OCI-LY3 (cell line): ENCODE results near the gene ANP32B.
"Not testable (repeated sequence)": the region's sequence is repeated elsewhere in the genome, so short reads cannot be mapped to it uniquely, and the experiment has no call there.

Source experiments
- H2AFZ ChIP-seq: fragments of 200-600, 300-600 bp; shearing (Covaris generic); 2 replicates; pipeline ENCODE4 v1.6.0; 2014; ENCODE audit warnings: antibody characterized with exemption, low read depth, low read length
- H3K27ac ChIP-seq: fragments of 200-600, 300-600 bp; sonication (generic); 2 replicates; pipeline ENCODE4 v1.5.1; 2014; ENCODE audit warnings: mild to moderate bottlenecking, low read length, moderate library complexity, mixed read lengths
- H3K27me3 ChIP-seq: fragments of 200-600, 300-600 bp; sonication (generic); 2 replicates; pipeline ENCODE4 v1.6.1; 2014; ENCODE audit warnings: low read depth, low read length, mixed read lengths
- H3K36me3 ChIP-seq: fragments of 200-600, 300-600 bp; sonication (generic); replicated peaks from 2 replicates; pipeline ENCODE3; 2014; ENCODE audit warnings: low read depth, low read length, mixed read lengths
- H3K4me1 ChIP-seq: fragments of 300-600, 200-600 bp; sonication (generic); 2 replicates; pipeline ENCODE4 v1.6.1; 2014; ENCODE audit warnings: low read length, mixed read lengths
- H3K4me2 ChIP-seq: fragments of 200-600, 300-600 bp; sonication (generic); 2 replicates; pipeline ENCODE4 v1.6.1; 2014; ENCODE audit warnings: low read length, mixed read lengths
- H3K4me3 ChIP-seq: fragments of 300-600, 200-600 bp; sonication (generic); 2 replicates; pipeline ENCODE4 v1.5.1; 2014; ENCODE audit warnings: antibody characterized with exemption, mild to moderate bottlenecking, low read length, moderate library complexity
- H3K79me2 ChIP-seq: fragments of 300-600, 200-600 bp; shearing (Covaris generic); 2 replicates; pipeline ENCODE4 v1.6.1; 2014; ENCODE audit warnings: mild to moderate bottlenecking, low read length, mixed read lengths
- H3K9ac ChIP-seq: fragments of 300-600, 200-600 bp; shearing (Covaris generic); 2 replicates; pipeline ENCODE4 v1.6.0; 2014; ENCODE audit warnings: mild to moderate bottlenecking, low read length, moderate library complexity
- H3K9me3 ChIP-seq: fragments of 200-600, 300-600 bp; shearing (Covaris generic); 2 replicates; pipeline ENCODE4 v1.6.1; 2014; ENCODE audit warnings: low read length, mixed read lengths; ENCODE audit not compliant: insufficient read depth
- H4K20me1 ChIP-seq: fragments of 200-600, 300-600 bp; sonication (generic); 2 replicates; pipeline ENCODE4 v1.6.1; 2016; ENCODE audit warnings: low read length, mixed read lengths; ENCODE audit not compliant: insufficient read depth
- EZH2phosphoT487 ChIP-seq: fragments of 200-600 bp; shearing (Covaris generic); IDR thresholded peaks from 2 replicates; pipeline ENCODE4 v1.6.1; 2018; ENCODE audit warnings: antibody characterized with exemption, mixed run types, low read depth
- TF ChIP-seq, protein P1 (sequence below): fragments of 200-600, 300-600 bp; sonication (generic); IDR thresholded peaks from 2 replicates; pipeline ENCODE4 v1.5.1; 2014; ENCODE audit warnings: antibody characterized with exemption, low read length, low read depth

ANP32B gene

DNA sequence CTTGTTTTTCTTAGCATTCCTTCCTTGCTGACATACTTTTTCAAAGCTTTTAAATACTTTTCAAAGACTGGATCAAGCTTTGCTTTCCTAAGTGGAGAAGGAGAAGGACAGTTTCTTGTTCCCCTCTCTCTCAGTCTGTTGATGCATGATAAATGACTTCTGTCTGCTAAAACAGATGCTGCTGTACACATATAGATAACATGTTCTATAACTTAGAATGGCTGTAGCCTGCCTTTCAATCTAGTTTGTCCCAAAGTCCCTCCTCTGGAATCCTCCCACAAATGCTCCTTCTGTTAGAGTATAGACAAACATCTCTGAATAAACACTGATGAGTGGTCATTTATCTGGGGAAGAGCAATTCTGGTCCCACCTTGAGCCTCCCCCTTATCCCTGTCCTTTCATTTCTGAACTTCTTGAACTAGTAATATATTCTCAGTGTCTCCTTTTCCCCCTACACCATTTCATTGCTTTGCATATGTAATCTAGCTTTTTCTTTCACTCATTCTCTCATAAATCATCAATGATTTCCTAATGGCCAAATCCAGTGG lies 39.8 kb upstream of the ANP32B start:
- Histone ChIP-seq H3K27me3 (peaks cover 29% of the 10 kb centered on the region), H3K4me1 (no peaks in the 10 kb centered on the region), H3K4me3 (no peak overlapping the region), H3K9ac (no peak overlapping the region), H3K27ac (no peak overlapping the region), H3K79me2 (no peaks in the 10 kb centered on the region), H2AFZ (no peak overlapping the region), H3K4me2 (no peak overlapping the region), H4K20me1 (no peaks in the 10 kb centered on the region), H3K9me3 (no peaks in the 10 kb centered on the region), H3K36me3 (no peaks in the 10 kb centered on the region)
- no peak for TF ChIP-seq EZH2phosphoT487
- TF ChIP-seq, protein P1, sequence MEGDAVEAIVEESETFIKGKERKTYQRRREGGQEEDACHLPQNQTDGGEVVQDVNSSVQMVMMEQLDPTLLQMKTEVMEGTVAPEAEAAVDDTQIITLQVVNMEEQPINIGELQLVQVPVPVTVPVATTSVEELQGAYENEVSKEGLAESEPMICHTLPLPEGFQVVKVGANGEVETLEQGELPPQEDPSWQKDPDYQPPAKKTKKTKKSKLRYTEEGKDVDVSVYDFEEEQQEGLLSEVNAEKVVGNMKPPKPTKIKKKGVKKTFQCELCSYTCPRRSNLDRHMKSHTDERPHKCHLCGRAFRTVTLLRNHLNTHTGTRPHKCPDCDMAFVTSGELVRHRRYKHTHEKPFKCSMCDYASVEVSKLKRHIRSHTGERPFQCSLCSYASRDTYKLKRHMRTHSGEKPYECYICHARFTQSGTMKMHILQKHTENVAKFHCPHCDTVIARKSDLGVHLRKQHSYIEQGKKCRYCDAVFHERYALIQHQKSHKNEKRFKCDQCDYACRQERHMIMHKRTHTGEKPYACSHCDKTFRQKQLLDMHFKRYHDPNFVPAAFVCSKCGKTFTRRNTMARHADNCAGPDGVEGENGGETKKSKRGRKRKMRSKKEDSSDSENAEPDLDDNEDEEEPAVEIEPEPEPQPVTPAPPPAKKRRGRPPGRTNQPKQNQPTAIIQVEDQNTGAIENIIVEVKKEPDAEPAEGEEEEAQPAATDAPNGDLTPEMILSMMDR: no peak

DNA sequence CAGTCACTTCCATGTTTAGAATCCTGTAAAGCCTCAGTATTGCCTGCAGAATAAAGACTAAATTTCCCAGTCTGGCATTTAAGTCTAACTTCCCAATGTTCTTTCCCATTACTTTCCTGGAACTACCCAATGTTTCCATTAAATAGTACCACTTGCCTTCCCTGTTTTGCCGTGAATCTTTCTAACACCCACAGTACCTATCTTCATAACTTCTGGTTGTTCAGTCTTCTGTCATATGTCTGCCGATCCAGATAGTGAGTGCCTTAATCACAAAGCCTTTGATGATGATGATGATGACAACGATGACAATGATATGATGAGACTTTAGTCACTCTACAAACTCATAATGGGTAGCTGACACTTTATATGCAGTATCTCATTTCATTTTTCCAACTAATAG lies 38.5 kb upstream of the ANP32B start:
- no peak overlapping the region for H2AFZ ChIP-seq
- no peaks in the 10 kb centered on the region for H3K9me3 ChIP-seq
- H3K27ac ChIP-seq: no peak overlapping the region
- no peaks in the 10 kb centered on the region for H3K36me3 ChIP-seq
- TF ChIP-seq, protein P1: no peak
- no peak for TF ChIP-seq EZH2phosphoT487
- H3K4me1 ChIP-seq: no peaks in the 10 kb centered on the region
- H4K20me1 ChIP-seq: no peaks in the 10 kb centered on the region
- no peak overlapping the region for H3K9ac ChIP-seq
- peaks cover 29% of the 10 kb centered on the region for H3K27me3 ChIP-seq
- no peak overlapping the region for H3K4me3 ChIP-seq
- H3K79me2 ChIP-seq: no peaks in the 10 kb centered on the region
- no peak overlapping the region for H3K4me2 ChIP-seq

GRCh38 chr9:97945470-97945869 lies 37.7 kb upstream of the ANP32B start:
- not testable (repeated sequence) for H4K20me1 ChIP-seq, H3K4me3 ChIP-seq, H3K79me2 ChIP-seq, H3K27ac ChIP-seq, H3K9me3 ChIP-seq, H2AFZ ChIP-seq, H3K9ac ChIP-seq, H3K4me2 ChIP-seq, H3K4me1 ChIP-seq, H3K36me3 ChIP-seq
- H3K27me3 ChIP-seq: peaks cover 29% of the 10 kb centered on the region

DNA sequence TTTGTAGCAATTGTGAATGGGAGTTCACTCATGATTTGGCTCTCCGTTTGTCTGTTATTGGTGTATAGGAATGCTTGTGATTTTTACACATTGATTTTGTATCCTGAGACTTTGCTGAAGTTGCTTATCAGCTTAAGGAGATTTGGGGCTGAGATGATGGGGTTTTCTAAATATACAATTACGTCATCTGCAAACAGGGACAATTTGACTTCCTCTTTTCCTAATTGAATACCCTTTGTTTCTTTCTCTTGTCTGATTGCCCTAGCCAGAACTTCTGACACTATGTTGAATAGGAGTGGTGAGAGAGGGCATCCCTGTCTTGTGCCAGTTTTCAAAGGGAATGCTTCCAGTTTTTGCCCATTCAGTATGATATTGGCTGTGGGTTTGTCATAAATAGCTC lies 36.0 kb upstream of the ANP32B start:
- H4K20me1 ChIP-seq, H3K4me2 ChIP-seq, H3K36me3 ChIP-seq, H3K27ac ChIP-seq, H3K79me2 ChIP-seq, H3K9ac ChIP-seq, H3K4me1 ChIP-seq, H2AFZ ChIP-seq, H3K4me3 ChIP-seq, H3K9me3 ChIP-seq: not testable (repeated sequence)
- peaks cover 22% of the 10 kb centered on the region for H3K27me3 ChIP-seq

DNA sequence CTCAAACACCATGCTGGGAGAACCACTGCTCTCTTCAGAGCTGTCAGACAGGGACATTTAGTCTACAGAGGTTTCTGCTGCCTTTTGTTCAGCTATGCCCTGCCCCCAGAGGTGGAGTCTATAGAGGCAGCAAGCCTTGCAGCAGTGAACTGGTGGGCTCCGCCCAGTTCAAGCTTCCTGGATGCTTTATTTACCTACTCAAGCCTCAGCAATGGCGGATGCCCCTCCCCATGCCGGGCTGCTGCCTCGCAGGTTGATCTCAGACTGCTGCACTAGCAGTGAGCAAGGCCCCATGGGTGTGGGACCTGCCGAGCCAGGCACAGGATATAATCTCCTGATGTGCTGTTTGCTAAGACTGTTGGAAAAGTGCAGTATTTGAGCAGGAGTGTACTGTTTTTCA lies 32.3 kb upstream of the ANP32B start:
- H3K4me3 ChIP-seq, H3K36me3 ChIP-seq, H3K4me2 ChIP-seq, H2AFZ ChIP-seq, H3K27me3 ChIP-seq, H3K9me3 ChIP-seq, H3K9ac ChIP-seq, H3K4me1 ChIP-seq, H3K79me2 ChIP-seq, H3K27ac ChIP-seq, H4K20me1 ChIP-seq: not testable (repeated sequence)
